Ureter (tissue), 1 donor: ENCODE results near the gene PIGQ. TPM values are rescaled to one million over a fixed set of nuclear protein-coding genes. Genes with fewer than 3 reads are reported as not detected.

Experiments
- DNase-seq: peaks from one replicate; pipeline ENCODE4 v3.0.0-alpha.2; 2020; ENCODE audit warnings: low spot score
- total RNA-seq: library from RNA; stranded (reverse); gene quantifications from one replicate; pipeline ENCODE4 v1.2.4, GENCODE V29; 2023
- donor health status: DM: yes; HTN: yes; CAD: no.

PIGQ gene
- total RNA-seq, 1 donor from 2014 or later: 65.7 TPM

DNA sequence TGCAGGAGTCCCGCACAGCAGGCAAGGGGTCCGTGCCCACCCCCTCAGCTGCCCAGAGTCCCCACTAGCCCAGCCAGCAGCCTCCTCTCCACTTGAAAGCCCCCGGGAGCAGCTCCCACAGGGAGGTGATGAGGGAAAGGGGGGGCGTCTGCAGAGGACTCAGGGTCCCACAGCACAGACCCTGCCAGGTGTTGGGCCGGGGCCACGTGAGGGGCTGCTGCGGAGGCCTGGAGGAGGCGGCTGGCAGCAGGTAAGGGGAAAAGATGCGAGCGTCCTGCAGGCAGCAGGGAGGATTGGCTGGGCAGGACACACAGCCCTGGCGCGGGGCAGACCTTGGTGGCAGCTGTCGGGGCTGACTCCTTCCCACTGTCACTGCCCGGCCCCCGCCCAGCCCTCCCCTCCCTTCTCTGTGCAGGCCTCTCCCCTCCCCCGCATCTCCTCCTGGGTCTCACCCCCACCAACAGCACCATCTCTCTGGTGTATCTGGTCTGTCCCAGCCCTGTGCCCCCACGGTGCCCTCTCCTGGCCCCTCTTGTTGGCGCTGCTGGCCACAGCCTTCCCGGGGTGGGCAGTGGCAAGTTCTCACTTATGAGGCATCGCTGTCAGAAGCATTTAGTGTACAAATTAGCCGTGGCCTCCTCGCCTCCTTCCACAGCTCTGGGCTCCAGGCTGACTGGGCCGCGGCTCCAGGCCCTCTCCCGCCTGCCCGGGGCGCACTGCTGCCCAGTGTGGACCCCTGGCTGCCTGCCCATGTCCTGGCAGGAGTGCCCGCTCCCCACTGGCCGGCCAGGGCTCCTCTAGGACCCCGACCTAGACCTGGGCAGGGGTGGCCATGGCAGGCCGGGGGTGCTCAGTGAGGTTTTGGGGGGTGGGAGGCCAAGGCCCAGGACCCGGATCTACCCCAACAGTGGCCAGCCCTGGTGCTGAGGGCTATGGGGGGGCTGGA lies 14.0 kb upstream of the PIGQ start:
- no peak for DNase-seq

DNA sequence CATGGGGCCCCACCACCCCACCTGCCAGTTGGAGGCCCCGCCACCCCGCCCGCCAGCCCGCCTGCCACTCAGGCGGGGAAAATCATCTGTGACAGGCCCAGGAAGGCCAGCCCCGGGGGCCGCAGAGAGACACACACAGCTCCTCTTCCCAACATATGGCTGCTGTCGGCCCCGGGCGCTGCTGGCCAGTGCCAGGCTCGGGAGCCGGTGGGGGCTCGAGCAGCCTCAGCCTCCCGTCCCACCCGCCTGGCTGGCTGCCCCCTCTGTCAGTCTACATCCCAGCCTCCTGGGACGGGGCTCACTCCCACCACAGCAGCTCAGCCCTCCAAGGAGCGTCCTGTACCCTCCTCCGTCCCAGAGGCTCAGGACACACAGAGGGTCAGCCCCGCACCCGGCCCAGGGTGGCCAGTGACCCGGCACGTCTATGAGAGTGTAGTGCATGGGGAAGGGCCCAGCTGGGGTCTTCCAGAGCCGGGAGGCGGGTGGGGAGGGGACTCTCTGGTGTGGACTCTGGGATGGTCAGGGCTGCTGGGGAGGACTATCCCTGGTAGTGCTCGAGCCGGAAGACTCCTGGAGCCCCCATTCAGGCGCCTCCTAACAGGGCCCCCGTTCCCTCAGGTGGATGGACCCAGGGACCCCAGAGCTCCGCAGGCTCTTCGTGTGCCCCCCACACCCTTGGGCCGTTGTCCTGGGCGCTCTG lies 13.1 kb upstream of the PIGQ start:
- no peak for DNase-seq

GRCh38 chr16:557463-558297 lies 12.1 kb upstream of the PIGQ start:
- no peak for DNase-seq

DNA sequence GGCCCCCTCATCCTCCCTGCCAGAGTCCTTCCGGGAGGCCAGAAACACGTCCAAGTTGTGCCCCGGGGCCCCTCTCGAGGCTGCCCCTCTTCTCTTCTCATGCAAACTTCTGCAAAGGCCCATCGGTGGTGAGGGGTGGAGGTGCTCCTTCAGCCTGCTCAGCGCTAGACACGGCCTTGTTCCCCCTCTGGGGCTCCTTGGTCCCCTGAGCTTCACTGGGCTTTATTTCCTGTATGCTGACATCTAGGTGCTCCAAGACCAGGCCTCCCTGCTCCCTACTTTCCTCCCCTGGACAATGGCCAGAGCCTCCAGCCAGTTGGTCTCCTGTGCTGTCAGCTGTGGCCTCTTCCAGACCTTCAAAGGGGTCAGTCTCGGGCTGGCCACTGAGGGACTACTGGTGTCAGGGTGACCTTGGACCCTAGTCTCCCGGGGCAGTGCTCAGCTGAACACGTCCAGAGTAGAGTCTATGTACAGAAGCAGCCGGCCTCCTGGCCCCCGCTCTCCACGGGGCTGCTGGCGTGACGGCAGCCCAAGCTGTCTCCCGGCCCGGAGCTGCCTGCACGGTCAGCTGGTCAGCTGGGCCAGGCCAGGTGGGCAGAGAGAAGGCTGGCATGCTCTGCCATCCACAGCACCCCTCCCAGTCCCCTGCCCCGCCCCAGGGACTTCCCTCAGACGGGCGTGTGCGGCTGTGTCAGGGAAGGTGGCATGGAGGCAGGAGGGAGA lies 11.3 kb upstream of the PIGQ start:
- no peak for DNase-seq

DNA sequence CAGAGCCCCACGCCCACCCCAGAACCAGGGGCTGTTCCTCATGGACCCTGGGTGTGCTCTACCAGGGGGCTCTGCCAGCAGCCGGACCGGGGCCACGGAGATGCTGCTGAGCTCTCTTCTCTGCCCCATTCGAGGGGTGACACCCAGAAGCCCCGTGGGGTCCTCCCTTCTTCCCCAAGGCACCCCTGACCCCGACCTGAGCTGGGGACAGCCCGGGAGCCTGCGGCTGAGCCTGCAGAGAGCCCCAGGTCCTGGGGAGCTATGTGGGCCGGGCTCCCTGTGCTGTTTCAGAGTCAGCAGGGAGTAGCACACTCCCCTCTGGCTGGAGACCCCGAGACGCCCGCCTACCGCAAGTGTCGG lies 10.8 kb upstream of the PIGQ start:
- no peak for DNase-seq

- no peak for DNase-seq
Measured at GRCh38 chr16:559411-560203, 10.2 kb upstream of the PIGQ start.

- DNase-seq: no peak
Measured at GRCh38 chr16:560204-560700, 9.5 kb upstream of the PIGQ start, which contains the start of gene PRR35. PRR35 (plus strand) TSS chr16:560394; CDS start chr16:563295, 2,901 bp downstream.

GRCh38 chr16:560701-561412 lies 8.9 kb upstream of the PIGQ start:
- DNase-seq: no peak

- DNase-seq: no peak
Measured at GRCh38 chr16:561413-561794, 8.4 kb upstream of the PIGQ start.

GRCh38 chr16:561957-562938 lies 7.5 kb upstream of the PIGQ start:
- no peak for DNase-seq

DNA sequence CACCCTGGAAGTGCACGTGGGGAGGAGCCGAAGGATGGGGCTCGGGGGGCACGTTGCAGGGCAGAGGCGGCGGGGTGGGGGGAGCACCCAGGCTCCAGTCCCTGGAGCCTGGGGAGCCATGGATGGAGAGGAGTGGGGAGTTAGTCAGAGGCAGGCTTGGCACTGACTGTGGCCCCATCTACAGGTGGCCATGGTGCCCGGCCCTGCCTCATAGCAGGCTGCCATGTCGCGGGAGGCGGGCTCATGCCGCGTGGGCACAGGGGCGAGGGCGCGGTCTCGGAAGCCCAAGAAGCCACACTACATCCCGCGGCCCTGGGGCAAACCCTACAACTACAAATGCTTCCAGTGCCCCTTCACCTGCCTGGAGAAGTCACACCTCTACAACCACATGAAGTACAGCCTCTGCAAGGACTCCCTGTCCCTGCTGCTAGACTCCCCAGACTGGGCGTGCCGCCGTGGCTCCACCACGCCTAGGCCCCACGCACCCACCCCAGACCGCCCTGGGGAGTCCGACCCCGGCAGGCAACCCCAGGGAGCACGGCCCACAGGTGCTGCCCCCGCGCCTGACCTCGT lies 6.6 kb upstream of the PIGQ start:
- DNase-seq: no peak

GRCh38 chr16:564690-565418 lies 4.9 kb upstream of the PIGQ start:
- no peak for DNase-seq

- no peak for DNase-seq
Measured at GRCh38 chr16:565419-566330, 4.1 kb upstream of the PIGQ start.

DNA sequence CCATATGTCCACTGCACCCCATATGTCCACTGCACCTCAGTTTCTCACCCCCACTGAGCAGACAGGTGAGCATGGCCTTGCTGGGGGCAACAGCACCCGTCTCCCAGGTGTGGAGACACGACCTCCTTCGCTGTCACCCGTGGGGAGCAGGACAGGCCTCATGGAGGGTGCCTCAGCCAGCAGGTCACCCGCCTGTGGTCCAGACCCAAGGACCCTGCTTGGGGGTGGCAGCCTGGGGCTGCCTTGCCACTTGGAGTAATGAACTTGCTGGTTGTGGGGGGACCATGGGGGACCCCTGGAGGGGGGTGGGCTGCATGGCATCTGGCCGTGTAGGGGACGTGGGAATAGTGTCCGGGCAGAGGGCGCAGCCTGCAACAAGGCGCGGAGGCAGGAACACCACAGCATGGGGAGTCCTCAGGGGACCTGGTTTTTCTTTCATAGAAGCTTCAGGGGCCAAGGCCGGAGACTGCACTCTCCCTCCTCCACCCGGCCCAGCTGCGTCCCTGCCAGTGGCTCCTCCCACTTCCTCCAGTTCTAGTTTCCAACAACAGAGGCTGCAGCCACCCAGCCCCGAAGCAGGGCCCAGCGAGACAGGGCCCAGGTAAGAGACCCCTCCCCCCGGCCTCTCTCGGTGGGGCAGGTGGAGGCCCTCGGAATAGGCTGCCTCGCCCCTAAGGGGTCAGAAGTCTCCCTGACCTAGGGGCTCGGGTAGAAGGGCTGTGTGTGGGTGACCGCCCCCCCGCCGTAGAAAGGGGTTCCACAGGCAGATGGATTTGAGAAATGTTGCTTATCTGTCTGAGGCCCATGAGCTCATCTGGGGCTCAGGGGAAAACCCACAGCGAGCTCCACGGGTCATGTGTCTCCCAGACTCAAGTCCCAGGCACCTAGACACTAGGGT lies 3.0 kb upstream of the PIGQ start, which contains the start of gene NHLRC4:
Gene NHLRC4, plus strand, starts transcription at position 531 of the 898 bp plus-strand sequence. CDS start 1,043 bp downstream, outside the sequence.
- peak; percentile 82 for DNase-seq
